ENCODE data around the gene NXPH3.

Gene NXPH3

GRCh38 chr17:49587366-49588073, 11.8 kb downstream of the NXPH3 start:
- no peak for DNase-seq (ENCODE audit: low read depth)
- Histone ChIP-seq H3K27me3 (replicated peaks; ENCODE audit: control insufficient read depth, insufficient read depth, low read length) (no peaks in the 10 kb centered on the region), H3K36me3 (ENCODE audit: control insufficient read depth, insufficient read depth, low read length, severe bottlenecking) (peaks cover 10% of the 10 kb centered on the region), H3K4me1 (ENCODE audit: control insufficient read depth, insufficient read depth, low read length) (peaks cover 19% of the 10 kb centered on the region), H3K9me3 (ENCODE audit: control insufficient read depth, low read length) (no peaks in the 10 kb centered on the region), H3K9ac (ENCODE audit: low read length) (peak overlapping the region; percentile 8), H3K4me3 (ENCODE audit: low read length) (no peak overlapping the region)

GRCh38 chr17:49588312-49588711, 12.6 kb downstream of the NXPH3 start:
- H3K9me3 ChIP-seq (ENCODE audit: control insufficient read depth, low read length), result no peaks in the 10 kb centered on the region
- no peak overlapping the region for H3K4me3 ChIP-seq (ENCODE audit: low read length)
- H3K9ac ChIP-seq (ENCODE audit: low read length), result peak overlapping the region; percentile 8
- H3K36me3 ChIP-seq (ENCODE audit: control insufficient read depth, insufficient read depth, low read length, severe bottlenecking), result peaks cover 15% of the 10 kb centered on the region
- DNase-seq (ENCODE audit: low read depth), result no peak
- no peaks in the 10 kb centered on the region for H3K27me3 ChIP-seq (replicated peaks; ENCODE audit: control insufficient read depth, insufficient read depth, low read length)
- H3K4me1 ChIP-seq (ENCODE audit: control insufficient read depth, insufficient read depth, low read length), result peaks cover 19% of the 10 kb centered on the region

- Histone ChIP-seq H3K27me3 (replicated peaks; ENCODE audit: control insufficient read depth, insufficient read depth, low read length) (no peaks in the 10 kb centered on the region), H3K9me3 (ENCODE audit: control insufficient read depth, low read length) (no peaks in the 10 kb centered on the region), H3K4me3 (ENCODE audit: low read length) (peak overlapping the region; percentile 2), H3K4me1 (ENCODE audit: control insufficient read depth, insufficient read depth, low read length) (peaks cover 19% of the 10 kb centered on the region), H3K36me3 (ENCODE audit: control insufficient read depth, insufficient read depth, low read length, severe bottlenecking) (peaks cover 15% of the 10 kb centered on the region), H3K9ac (ENCODE audit: low read length) (no peak overlapping the region)
- peak; percentile 78 for DNase-seq (ENCODE audit: low read depth)
Measured at GRCh38 chr17:49588726-49589576, 13.3 kb downstream of the NXPH3 start.

- H3K9ac ChIP-seq (ENCODE audit: low read length), result no peak overlapping the region
- peaks cover 15% of the 10 kb centered on the region for H3K36me3 ChIP-seq (ENCODE audit: control insufficient read depth, insufficient read depth, low read length, severe bottlenecking)
- H3K9me3 ChIP-seq (ENCODE audit: control insufficient read depth, low read length), result no peaks in the 10 kb centered on the region
- H3K4me3 ChIP-seq (ENCODE audit: low read length), result no peak overlapping the region
- H3K27me3 ChIP-seq (replicated peaks; ENCODE audit: control insufficient read depth, insufficient read depth, low read length), result no peaks in the 10 kb centered on the region
- DNase-seq (ENCODE audit: low read depth), result no peak
- peaks cover 19% of the 10 kb centered on the region for H3K4me1 ChIP-seq (ENCODE audit: control insufficient read depth, insufficient read depth, low read length)
Measured at GRCh38 chr17:49589577-49589927, 13.9 kb downstream of the NXPH3 start.

- H3K4me3 ChIP-seq (ENCODE audit: low read length), result no peak overlapping the region
- H3K4me1 ChIP-seq (ENCODE audit: control insufficient read depth, insufficient read depth, low read length), result peaks cover 19% of the 10 kb centered on the region
- DNase-seq (ENCODE audit: low read depth), result no peak
- no peaks in the 10 kb centered on the region for H3K9me3 ChIP-seq (ENCODE audit: control insufficient read depth, low read length)
- H3K27me3 ChIP-seq (replicated peaks; ENCODE audit: control insufficient read depth, insufficient read depth, low read length), result no peaks in the 10 kb centered on the region
- H3K36me3 ChIP-seq (ENCODE audit: control insufficient read depth, insufficient read depth, low read length, severe bottlenecking), result peaks cover 15% of the 10 kb centered on the region
- no peak overlapping the region for H3K9ac ChIP-seq (ENCODE audit: low read length)
Measured at GRCh38 chr17:49590874-49591273, 15.2 kb downstream of the NXPH3 start.

GRCh38 chr17:49592263-49592662, 16.6 kb downstream of the NXPH3 start:
- Histone ChIP-seq H3K9me3 (ENCODE audit: control insufficient read depth, low read length) (no peaks in the 10 kb centered on the region), H3K4me1 (ENCODE audit: control insufficient read depth, insufficient read depth, low read length) (peaks cover 19% of the 10 kb centered on the region), H3K4me3 (ENCODE audit: low read length) (no peak overlapping the region), H3K9ac (ENCODE audit: low read length) (no peak overlapping the region), H3K27me3 (replicated peaks; ENCODE audit: control insufficient read depth, insufficient read depth, low read length) (no peaks in the 10 kb centered on the region), H3K36me3 (ENCODE audit: control insufficient read depth, insufficient read depth, low read length, severe bottlenecking) (peaks cover 28% of the 10 kb centered on the region)
- DNase-seq (ENCODE audit: low read depth), result no peak

- no peak for DNase-seq (ENCODE audit: low read depth)
- Histone ChIP-seq H3K4me3 (ENCODE audit: low read length) (no peak overlapping the region), H3K36me3 (ENCODE audit: control insufficient read depth, insufficient read depth, low read length, severe bottlenecking) (peaks cover 55% of the 10 kb centered on the region), H3K4me1 (ENCODE audit: control insufficient read depth, insufficient read depth, low read length) (peaks cover 7% of the 10 kb centered on the region), H3K9me3 (ENCODE audit: control insufficient read depth, low read length) (no peaks in the 10 kb centered on the region), H3K27me3 (replicated peaks; ENCODE audit: control insufficient read depth, insufficient read depth, low read length) (no peaks in the 10 kb centered on the region), H3K9ac (ENCODE audit: low read length) (no peak overlapping the region)
Measured at GRCh38 chr17:49595328-49595727, 19.7 kb downstream of the NXPH3 start.

- no peak overlapping the region for H3K4me3 ChIP-seq (ENCODE audit: low read length)
- H3K27me3 ChIP-seq (replicated peaks; ENCODE audit: control insufficient read depth, insufficient read depth, low read length), result no peaks in the 10 kb centered on the region
- H3K4me1 ChIP-seq (ENCODE audit: control insufficient read depth, insufficient read depth, low read length), result peaks cover 7% of the 10 kb centered on the region
- peaks cover 59% of the 10 kb centered on the region for H3K36me3 ChIP-seq (ENCODE audit: control insufficient read depth, insufficient read depth, low read length, severe bottlenecking)
- no peak overlapping the region for H3K9ac ChIP-seq (ENCODE audit: low read length)
- H3K9me3 ChIP-seq (ENCODE audit: control insufficient read depth, low read length), result no peaks in the 10 kb centered on the region
- no peak for DNase-seq (ENCODE audit: low read depth)
Measured at GRCh38 chr17:49595980-49596379, 20.3 kb downstream of the NXPH3 start.

- no peaks in the 10 kb centered on the region for H3K27me3 ChIP-seq (replicated peaks; ENCODE audit: control insufficient read depth, insufficient read depth, low read length)
- no peaks in the 10 kb centered on the region for H3K9me3 ChIP-seq (ENCODE audit: control insufficient read depth, low read length)
- peaks cover 63% of the 10 kb centered on the region for H3K36me3 ChIP-seq (ENCODE audit: control insufficient read depth, insufficient read depth, low read length, severe bottlenecking)
- no peak for DNase-seq (ENCODE audit: low read depth)
- peaks cover 12% of the 10 kb centered on the region for H3K4me1 ChIP-seq (ENCODE audit: control insufficient read depth, insufficient read depth, low read length)
- H3K9ac ChIP-seq (ENCODE audit: low read length), result no peak overlapping the region
- no peak overlapping the region for H3K4me3 ChIP-seq (ENCODE audit: low read length)
Measured at GRCh38 chr17:49596613-49597244, 21.1 kb downstream of the NXPH3 start.

- H3K4me3 ChIP-seq (ENCODE audit: low read length), result no peak overlapping the region
- no peak for DNase-seq (ENCODE audit: low read depth)
- H3K9me3 ChIP-seq (ENCODE audit: control insufficient read depth, low read length), result no peaks in the 10 kb centered on the region
- peaks cover 19% of the 10 kb centered on the region for H3K4me1 ChIP-seq (ENCODE audit: control insufficient read depth, insufficient read depth, low read length)
- no peaks in the 10 kb centered on the region for H3K27me3 ChIP-seq (replicated peaks; ENCODE audit: control insufficient read depth, insufficient read depth, low read length)
- no peak overlapping the region for H3K9ac ChIP-seq (ENCODE audit: low read length)
- H3K36me3 ChIP-seq (ENCODE audit: control insufficient read depth, insufficient read depth, low read length, severe bottlenecking), result peaks cover 62% of the 10 kb centered on the region
Measured at GRCh38 chr17:49597436-49597835, 21.8 kb downstream of the NXPH3 start.

GRCh38 chr17:49597928-49598655, 22.4 kb downstream of the NXPH3 start:
- Histone ChIP-seq H3K4me3 (ENCODE audit: low read length) (no peak overlapping the region), H3K36me3 (ENCODE audit: control insufficient read depth, insufficient read depth, low read length, severe bottlenecking) (peaks cover 59% of the 10 kb centered on the region), H3K27me3 (replicated peaks; ENCODE audit: control insufficient read depth, insufficient read depth, low read length) (no peaks in the 10 kb centered on the region), H3K4me1 (ENCODE audit: control insufficient read depth, insufficient read depth, low read length) (peaks cover 26% of the 10 kb centered on the region), H3K9ac (ENCODE audit: low read length) (no peak overlapping the region), H3K9me3 (ENCODE audit: control insufficient read depth, low read length) (no peaks in the 10 kb centered on the region)
- DNase-seq (ENCODE audit: low read depth), result peak; percentile 41

All from adipocyte (in vitro differentiated cells).